Mononuclear cell (primary cell): Measurements from ENCODE around the gene EXOC3L1. TPM values are rescaled to one million over a fixed set of nuclear protein-coding genes. Genes with fewer than 3 reads are reported as not detected.

Experiments used
- H3K27me3 ChIP-seq: 2 replicates; pipeline ENCODE4 v1.6.0; 2011; ENCODE audit warnings: low read length, control low read depth; ENCODE audit not compliant: insufficient read depth
- H3K4me1 ChIP-seq: 2 replicates; pipeline ENCODE4 v1.5.1; 2011; ENCODE audit warnings: mild to moderate bottlenecking, low read length, control low read depth; ENCODE audit not compliant: insufficient read depth
- H3K4me3 ChIP-seq: 2 replicates; pipeline ENCODE4 v1.5.1; 2011; ENCODE audit warnings: mild to moderate bottlenecking, low read length, moderate library complexity
- H3K9me3 ChIP-seq: 2 replicates; pipeline ENCODE4 v1.5.1; 2011; ENCODE audit warnings: low read depth, mild to moderate bottlenecking, control low read depth, low read length
- total RNA-seq: library from RNA; depleted of rRNA; stranded (reverse); fragments of >200 nt; gene quantifications from one replicate; pipeline ENCODE4 v1.2.3, GENCODE V29; 2012

The EXOC3L1 gene
- total RNA-seq, 1 donor = 0.42 TPM

DNA sequence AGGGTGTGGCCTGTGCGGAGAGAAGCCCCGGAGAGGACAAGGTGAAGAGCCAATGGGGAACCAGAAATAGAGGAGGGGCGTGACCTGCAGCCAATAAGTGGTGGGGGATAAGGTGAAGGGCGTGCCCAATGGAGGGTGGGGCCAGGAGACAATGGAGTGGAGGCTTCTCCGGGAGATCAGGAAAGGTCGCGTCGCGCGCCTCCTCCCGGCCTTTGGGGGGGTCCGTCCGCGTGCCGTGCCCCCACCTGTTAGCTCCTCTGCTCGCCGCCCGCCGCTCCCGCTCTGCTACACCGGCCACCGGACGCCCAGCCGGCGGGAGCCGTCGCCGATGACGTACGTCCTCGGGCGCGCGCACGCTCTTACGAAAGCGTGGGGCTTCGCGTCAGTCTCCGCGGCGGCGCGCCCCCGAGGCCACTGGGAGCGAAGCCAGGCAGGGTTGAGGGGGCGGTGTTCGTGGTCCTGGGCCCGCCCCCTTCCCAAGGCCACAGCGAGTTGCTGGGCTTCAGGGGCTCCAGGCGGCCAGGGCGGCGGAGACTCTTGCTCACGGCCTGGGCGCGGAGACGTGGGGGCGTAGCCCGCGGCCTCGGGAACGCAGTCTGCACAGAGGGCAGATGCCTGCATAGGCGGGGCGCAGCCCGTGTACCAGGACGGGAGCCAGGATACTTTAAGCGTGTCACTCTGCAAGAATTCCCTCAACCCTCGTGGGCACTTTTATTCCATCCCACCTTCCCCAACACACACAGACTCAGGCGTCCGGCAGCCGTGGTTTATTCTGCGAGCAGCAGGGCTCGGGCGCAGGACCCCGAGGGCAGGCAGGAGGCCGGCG lies 6.1 kb downstream of the EXOC3L1 start, which contains the start of gene MATCAP1:
TSS of gene MATCAP1 (minus strand) at position 337 of the 826 bp plus-strand sequence. CDS start 3,353 bp downstream, outside the sequence.
- Histone ChIP-seq H3K27me3 (peaks cover 2% of the 10 kb centered on the region), H3K9me3 (no peaks in the 10 kb centered on the region), H3K4me1 (peaks cover 33% of the 10 kb centered on the region), H3K4me3 (peak within 1 kb of the TSS; percentile 71)

DNA sequence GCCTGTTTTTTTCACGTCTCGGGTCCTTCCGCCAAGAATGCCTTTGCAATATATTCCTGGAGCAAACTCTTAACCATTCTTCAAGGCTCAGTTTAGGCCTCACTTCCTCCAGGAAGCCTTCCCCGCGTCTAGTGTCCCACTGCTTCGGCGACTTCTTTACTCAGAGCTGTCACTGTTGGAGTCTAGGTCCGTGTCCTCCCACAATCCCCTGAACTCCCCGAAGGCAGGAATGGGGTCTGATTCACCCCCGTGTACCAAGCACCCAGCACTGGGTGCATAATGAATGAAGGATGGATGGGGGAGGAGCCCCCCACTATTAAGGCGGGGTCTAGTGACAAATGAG lies 6.7 kb downstream of the EXOC3L1 start:
- H3K4me3 ChIP-seq = peak overlapping the region; percentile 71
- H3K4me1 ChIP-seq = peaks cover 39% of the 10 kb centered on the region
- no peaks in the 10 kb centered on the region for H3K9me3 ChIP-seq
- H3K27me3 ChIP-seq = peaks cover 2% of the 10 kb centered on the region

DNA sequence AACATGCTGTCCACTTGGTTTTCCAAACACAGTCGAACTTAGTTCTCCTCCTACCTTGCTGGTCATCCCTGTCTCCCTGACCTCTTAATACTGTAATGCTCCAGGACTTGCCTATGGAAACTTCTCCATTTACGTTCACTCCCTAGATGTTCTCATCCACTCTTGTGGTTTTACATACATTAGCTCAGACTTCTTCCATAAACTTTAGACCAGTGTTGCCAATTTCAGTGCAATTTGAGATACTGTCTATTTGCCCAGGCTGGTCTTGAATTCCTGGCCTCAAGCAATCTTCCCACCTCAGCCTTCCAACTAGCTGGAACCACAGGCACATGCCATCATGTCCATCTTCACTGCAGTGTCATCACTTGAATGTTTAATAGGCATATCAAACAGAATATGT lies 7.6 kb downstream of the EXOC3L1 start:
- H3K4me1 ChIP-seq = peaks cover 44% of the 10 kb centered on the region
- no peak overlapping the region for H3K4me3 ChIP-seq
- peaks cover 7% of the 10 kb centered on the region for H3K27me3 ChIP-seq
- no peaks in the 10 kb centered on the region for H3K9me3 ChIP-seq

DNA sequence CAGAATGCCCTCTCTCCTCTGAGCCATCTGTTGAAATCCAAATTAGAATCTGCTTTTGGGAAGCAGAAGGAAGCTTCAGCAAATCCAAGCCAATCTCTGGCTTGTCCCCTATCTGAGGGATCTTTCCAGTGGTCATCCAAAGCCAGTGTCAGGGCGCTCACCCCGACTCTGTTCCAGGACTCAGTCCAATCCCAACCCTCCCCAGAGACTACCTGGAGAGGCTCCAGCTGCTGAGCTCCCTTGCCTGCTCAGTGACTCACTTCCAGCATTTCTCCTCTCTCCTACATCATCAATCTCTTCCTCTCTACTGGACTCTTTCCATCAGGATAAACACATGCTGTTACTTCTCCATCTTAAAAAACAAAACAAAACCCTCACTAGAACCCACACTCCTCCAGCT lies 8.6 kb downstream of the EXOC3L1 start:
- Histone ChIP-seq H3K9me3 (no peaks in the 10 kb centered on the region), H3K4me3 (no peak overlapping the region), H3K27me3 (peaks cover 7% of the 10 kb centered on the region), H3K4me1 (peaks cover 44% of the 10 kb centered on the region)

DNA sequence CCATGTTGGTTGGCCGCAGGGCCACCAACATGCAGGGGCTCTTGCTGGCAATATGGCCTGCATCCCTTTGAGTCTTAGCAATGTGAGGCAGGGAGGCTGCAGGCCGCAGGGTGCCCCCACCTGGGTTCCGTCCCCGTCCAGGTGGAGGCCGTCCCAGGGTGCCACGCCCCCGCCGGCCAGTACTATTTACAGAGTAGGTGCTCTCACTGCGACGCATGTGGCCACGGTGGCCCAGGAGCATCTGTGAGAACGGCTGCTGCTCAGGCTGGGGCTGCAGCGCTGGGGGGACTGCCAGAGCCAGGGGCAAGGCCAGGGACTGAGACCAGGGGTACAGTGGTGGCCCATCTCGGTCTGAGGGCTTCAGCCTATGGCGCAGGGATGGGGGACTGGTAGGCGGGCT lies 9.8 kb downstream of the EXOC3L1 start:
- no peak overlapping the region for H3K4me3 ChIP-seq
- H3K27me3 ChIP-seq = peaks cover 10% of the 10 kb centered on the region
- H3K9me3 ChIP-seq = no peaks in the 10 kb centered on the region
- H3K4me1 ChIP-seq = peaks cover 34% of the 10 kb centered on the region

DNA sequence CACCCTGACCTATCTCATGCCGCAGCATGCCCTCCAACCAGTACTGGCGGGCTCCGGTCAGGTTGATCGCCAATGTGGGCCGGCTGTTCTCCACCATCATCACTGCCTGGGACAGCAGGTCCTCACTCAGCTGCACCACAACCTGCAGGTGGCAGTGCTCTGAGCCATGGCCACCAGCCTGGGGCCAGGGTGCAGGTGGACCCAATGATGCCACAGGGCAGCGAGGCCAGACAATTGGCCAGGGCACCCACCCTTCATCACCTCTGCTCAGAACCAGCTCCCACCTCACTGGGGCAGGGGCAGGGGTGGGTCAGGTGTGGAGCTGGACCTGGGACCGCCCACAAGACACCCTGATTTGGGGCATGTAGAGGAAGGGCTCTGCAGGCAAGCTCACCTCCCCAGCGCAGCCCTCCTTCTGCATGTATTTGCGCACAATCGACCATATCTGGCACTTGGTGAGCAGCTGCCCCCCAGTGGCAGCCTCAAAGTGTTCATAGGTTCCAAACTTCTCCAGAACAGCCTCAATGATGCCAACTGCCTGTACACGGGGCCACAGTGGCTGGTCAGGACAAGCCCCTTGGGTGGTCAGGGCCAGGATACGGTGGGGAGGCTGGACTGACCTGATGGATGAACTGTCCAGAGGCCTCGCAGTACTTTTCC lies 10.4 kb downstream of the EXOC3L1 start:
- peaks cover 16% of the 10 kb centered on the region for H3K27me3 ChIP-seq
- H3K9me3 ChIP-seq = no peaks in the 10 kb centered on the region
- H3K4me3 ChIP-seq = no peak overlapping the region
- H3K4me1 ChIP-seq = peaks cover 33% of the 10 kb centered on the region

DNA sequence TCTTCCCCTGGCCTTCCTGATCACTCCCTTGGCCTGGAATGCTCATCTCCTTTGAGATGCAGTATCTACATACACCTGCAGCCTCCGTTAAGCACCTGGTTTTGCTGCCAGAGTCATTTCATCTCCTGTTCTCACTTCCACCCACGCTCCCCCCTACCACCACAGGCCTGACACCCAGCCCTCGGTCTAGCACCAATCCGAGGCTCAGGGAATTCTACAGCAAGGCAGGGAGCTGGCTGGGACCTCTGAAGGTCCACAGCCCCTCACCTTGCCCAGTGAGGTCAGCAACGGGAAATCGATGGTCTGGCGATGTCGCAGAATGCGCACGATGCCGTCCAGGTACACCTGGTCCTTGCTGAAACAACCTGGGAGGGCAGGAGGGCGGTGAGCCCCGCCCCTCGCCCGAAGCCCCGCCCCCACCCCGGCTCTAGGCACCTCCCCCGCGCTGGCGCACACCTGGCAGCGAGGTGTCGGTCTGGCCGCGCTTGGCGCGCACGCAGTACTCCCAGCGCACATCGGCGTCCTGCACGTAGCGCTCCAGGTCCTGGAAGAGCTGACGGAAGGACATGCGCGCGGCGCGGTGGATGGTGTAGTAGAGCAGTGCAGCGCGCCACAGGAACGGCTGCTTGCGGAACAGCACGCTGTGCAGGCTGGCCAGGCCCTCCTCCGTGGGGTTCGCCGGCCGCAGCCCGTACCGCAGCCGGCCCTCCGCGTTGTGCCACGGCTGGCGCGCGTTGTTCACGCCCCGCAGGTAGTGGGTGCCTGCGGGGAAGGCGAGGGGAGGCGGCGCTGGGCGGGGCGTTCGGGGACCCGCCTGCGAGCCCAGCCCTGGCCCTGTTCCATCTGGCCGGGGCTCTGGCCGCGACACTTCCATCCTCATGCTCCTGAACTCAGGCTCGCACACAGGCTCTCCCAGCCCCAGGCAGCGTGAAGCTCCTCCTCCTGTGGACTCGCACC lies 11.9 kb downstream of the EXOC3L1 start:
- peaks cover 26% of the 10 kb centered on the region for H3K27me3 ChIP-seq
- peaks cover 39% of the 10 kb centered on the region for H3K4me1 ChIP-seq
- H3K9me3 ChIP-seq = no peaks in the 10 kb centered on the region
- no peak overlapping the region for H3K4me3 ChIP-seq

DNA sequence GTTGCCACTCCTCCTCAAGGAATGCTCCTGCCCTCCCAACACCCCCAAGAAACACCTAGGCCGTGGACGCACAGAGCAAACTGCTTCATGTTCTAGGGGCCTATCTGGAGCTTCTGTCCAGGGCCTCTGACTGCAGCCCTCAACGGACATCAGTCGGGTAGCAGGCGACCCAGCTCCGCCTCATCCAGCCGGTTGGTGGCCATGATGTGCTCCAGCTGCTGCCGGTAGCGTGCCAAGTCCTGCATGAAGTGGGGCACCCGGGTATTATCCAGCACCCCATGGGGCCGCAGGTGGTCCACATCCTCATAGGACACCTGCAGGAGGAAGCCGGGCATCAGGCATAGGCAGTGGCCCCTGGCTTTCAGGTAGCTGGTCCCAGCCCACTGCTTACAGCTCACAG lies 13.3 kb downstream of the EXOC3L1 start:
- Histone ChIP-seq H3K4me3 (no peak overlapping the region), H3K9me3 (no peaks in the 10 kb centered on the region), H3K27me3 (peaks cover 26% of the 10 kb centered on the region), H3K4me1 (peaks cover 42% of the 10 kb centered on the region)

DNA sequence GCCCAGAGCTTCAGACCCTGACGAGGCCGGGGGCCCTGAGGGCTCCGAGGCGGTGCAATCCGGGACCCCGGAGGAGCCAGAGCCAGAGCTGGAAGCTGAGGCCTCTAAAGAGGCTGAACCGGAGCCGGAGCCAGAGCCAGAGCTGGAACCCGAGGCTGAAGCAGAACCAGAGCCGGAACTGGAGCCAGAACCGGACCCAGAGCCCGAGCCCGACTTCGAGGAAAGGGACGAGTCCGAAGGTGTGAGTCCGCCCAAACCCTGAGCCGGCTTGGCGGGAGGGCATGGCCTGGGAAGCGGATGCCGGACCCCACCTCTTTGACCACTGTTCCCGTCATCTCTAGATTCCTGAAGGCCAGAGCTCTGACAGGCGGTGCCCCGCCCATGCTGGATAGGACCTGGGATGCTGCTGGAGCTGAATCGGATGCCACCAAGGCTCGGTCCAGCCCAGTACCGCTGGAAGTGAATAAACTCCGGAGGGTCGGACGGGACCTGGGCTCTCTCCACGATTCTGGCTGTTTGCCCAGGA lies 15.2 kb downstream of the EXOC3L1 start:
- Histone ChIP-seq H3K4me1 (peaks cover 57% of the 10 kb centered on the region), H3K9me3 (no peaks in the 10 kb centered on the region), H3K4me3 (no peak overlapping the region), H3K27me3 (peaks cover 38% of the 10 kb centered on the region)

DNA sequence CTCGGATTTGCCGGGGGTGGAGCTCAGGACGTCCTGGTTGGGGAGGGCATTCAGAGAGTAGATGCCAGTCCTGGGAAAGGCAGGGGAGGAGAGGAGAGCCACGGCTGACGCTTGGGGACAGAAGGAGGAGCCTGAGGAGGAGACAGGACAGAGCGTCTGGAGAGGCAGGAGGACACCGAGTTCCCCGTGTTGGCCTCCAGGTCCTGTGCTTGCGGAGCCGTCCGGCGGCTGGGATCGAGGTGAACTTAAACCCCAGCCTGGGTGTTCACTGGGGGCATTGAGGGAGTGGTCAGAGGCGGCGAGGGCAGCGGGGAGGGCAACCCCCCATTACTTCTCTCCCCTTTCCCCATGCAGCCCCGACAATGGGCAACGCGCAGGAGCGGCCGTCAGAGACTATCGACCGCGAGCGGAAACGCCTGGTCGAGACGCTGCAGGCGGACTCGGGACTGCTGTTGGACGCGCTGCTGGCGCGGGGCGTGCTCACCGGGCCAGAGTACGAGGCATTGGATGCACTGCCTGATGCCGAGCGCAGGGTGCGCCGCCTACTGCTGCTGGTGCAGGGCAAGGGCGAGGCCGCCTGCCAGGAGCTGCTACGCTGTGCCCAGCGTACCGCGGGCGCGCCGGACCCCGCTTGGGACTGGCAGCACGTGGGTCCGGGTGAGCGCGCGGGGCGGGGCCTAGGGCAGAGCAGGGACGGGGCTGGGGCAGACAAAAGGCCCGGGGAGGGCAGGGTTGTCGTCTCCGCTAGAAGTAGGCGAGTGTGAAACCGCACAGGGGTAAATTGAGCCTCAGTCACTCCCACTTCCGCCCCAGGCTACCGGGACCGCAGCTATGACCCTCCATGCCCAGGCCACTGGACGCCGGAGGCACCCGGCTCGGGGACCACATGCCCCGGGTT lies 15.9 kb downstream of the EXOC3L1 start:
- peaks cover 64% of the 10 kb centered on the region for H3K4me1 ChIP-seq
- H3K4me3 ChIP-seq = peak overlapping the region; percentile 10
- H3K27me3 ChIP-seq = peaks cover 46% of the 10 kb centered on the region
- H3K9me3 ChIP-seq = no peaks in the 10 kb centered on the region

DNA sequence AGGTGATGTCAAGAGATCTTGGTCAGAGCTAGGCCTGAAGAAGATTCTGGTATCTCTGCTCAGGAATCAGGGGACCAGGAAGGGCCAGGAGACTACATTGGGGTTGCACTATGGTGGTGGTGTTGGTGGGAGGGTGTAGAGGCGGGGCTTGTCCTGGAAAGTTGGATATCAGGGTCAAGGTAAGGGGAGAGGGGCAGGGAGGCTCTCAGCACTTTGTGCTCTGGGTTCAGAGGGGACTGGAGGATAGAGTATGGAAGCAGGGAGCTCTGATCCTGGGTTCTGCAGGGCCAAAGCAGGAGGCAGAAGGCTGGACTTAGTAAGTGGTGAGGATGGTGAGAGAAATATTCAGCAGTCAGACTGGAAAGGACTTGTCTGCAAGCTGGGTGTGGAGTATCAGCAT lies 16.6 kb downstream of the EXOC3L1 start:
- peaks cover 59% of the 10 kb centered on the region for H3K4me1 ChIP-seq
- no peak overlapping the region for H3K4me3 ChIP-seq
- H3K27me3 ChIP-seq = peaks cover 51% of the 10 kb centered on the region
- H3K9me3 ChIP-seq = no peaks in the 10 kb centered on the region

DNA sequence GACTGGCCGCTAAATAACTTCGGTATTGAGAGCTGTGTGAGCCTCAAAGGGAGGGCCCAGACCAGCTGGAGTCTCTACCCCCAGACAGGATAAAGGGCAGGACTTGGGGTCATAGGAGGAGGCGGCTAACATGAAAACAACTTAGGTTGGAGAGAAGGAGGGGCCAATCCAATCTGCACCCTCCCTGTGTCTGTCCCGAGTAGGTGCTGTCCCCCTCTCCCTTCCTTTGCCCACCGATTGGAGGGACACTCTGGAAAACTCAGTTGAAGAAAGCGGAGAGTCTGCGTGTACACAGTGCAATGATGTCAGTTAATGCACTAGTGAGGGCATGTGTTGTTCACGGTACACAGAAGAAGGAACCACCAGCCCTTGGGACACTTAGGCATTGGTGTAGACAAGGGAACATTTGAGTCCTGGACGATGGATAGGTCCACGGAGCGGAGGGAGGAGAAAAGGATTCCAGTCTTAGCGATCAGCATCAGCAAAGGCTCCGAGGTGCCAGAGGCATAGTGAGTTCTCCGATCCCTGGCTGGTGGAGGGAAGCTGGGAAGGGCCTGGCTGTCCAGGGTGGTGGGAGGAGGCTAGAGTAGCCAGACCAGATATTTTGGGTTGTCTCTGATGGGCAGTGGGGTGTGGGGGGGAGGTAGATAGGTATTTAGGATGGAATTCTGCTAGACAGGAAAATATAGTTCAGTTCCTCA lies 18.8 kb downstream of the EXOC3L1 start:
- H3K27me3 ChIP-seq = peaks cover 68% of the 10 kb centered on the region

DNA sequence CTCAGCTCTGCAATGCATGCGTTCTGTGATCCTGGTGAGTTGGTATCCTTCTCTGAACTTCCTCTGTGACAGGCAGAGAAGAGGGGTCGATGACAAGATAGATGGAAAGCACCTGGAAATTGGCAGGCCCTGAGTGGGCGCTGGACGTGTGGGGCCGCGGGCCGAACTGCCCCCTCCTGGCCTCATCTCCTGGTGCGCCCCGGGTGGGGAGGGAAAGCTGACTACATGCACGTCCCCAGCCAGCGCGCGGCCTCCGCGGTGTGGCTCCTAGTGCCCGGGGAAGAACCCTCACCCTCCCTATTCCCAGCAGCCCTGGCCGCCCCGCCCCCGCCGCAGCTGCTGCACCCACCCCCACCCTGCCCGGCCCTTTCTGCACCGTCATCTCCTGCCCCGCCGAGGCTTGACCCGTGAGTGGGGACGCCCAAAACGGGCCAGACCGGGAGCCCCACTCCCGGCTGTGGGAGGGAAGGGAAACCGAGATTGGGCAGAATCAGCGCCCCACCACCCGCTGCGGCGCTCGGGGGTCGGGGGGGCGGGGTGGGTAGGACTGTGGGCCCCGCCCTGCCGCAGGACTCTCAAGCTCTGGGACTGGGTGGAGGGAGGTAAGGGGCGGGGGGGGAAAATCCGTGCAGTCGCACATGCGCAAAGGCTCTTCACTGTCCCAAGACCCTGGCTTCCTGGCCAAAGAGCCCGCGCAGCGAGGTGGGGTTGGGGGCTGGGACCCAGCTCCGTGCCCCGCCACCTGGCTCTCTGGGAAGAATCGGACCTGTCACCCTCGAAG lies 19.6 kb downstream of the EXOC3L1 start, which contains the start of gene NOL3:
TSS of gene NOL3 (plus strand) at position 371 of the 781 bp plus-strand sequence.
- peaks cover 73% of the 10 kb centered on the region for H3K27me3 ChIP-seq

More for the DNA sequence above, 18.8 kb downstream of the EXOC3L1 start:
- Histone ChIP-seq H3K4me1 (peaks cover 54% of the 10 kb centered on the region), H3K9me3 (no peaks in the 10 kb centered on the region), H3K4me3 (no peak overlapping the region)

More for the DNA sequence above, 19.6 kb downstream of the EXOC3L1 start, which contains the start of gene NOL3:
- H3K4me1 ChIP-seq = peaks cover 58% of the 10 kb centered on the region
- H3K4me3 ChIP-seq = no peak within 1 kb of the TSS
- no peaks in the 10 kb centered on the region for H3K9me3 ChIP-seq
